HG03354 (cell line): ENCODE results near the gene UNC79.

Source experiments
- ATAC-seq: cut with Tn5 transposase; IDR thresholded peaks from one replicate; pipeline ENCODE4 v1.9.1; 2021; ENCODE audit warnings: mild to moderate bottlenecking; ENCODE audit not compliant: unreplicated experiment, poor library complexity, severe bottlenecking

The UNC79 gene

DNA sequence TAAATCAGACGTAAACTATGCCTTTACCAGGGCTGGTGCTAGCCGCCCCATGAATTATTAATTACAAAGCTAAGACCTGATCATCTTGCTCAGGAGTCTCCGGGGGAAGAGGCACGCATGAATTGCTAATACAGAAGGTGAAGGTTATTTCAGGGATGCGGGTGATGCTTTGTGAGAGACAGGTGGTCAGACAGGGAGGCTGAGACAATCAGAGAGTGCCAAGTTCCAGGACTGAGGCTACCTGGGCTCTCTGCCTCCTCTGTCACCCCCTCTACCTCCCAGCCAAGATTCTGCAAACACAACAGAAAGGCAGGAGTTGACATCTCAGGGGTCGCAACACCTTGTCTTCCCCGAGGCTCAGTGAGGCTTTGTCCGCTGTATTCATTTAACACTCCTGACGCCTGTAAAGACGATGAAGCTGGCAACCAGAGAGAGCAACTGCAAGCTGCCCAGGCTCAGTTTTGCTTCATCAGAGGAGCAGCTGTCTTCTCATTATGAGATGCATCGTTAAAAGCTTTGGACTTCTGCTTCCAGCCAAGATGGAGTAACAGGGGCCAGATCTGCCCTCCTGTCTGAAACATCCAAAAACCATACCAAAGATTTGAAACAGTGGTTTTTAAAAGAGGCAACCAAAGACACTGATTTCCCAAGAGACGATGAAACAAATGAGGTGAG lies 311.0 kb downstream of the UNC79 start:
- ATAC-seq: no peak

DNA sequence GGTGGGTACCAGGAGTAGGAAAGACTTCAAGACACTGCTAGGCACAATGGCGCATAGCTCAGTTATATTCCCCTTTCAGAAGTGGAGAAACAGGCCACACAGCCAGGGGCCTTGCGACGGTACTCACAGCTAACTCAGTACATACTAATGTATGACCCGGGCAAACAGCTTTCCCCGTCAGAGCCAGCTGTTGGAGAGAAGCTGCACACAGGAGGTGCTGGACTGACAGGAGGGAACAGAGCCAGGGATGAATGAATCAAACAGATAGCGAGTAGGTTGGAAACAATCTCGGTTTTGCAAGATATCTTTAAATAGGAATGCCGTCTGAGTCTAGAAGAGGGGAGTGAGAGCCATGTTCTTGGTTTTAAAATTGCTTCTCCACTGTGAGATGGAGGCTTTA lies 312.0 kb downstream of the UNC79 start:
- no peak for ATAC-seq

DNA sequence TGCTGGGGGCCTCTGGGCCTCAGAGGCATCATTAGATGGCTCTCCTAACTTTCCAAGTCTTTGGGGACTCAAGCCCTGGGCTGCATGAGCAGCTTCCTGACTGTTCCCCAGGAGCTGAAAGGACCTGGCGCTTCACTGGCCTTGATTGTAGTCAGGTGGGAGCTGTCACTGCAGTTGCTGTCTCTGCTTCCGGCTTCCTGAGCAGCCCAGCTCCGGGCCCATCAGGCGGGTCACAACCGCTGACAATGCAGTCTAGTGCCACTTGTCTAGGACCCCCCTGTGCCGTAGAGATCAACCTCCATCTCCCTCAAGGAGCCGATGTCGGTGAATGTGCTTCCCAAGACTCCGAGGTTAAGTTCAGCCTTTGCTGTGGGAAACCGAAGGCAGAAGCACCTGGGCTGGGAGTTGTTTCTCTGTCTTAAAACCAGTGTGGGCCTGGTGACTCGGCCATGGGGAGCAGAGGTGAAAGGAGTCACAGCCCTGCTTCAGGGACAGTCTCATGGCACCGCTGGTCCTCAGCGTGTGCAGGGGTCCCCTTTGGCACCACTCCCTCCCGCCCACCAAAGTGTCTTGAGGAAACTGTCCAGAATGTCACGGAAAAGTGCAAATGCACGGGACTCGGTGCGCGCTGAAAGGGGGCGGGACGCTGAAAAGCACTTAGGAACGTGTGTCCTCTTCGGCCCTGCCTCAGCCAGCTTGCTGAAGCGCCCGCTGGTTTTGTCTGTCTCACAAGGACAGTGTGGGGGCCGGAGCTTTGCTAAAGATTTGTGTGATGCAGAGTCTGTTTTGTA lies 312.7 kb downstream of the UNC79 start:
- ATAC-seq: no peak

DNA sequence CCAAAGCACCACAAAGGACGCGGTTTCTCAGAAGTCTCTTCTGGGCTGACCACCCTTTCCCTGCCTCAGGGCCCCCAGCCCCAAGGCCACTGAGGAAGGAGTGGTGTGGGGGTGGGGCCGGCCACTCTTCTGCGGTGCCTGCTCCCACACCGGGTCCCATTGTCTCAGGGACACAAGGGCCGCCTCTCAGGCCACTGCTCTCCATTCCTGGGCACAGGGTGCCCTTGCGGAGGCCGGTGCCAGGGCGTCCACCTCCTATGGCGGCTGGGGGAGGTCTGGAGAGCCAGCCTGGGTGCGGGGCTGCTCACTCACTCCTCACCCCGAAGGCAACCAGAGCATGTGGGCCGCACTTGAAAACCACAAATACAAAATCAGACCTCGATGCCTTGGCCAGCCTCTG lies 313.4 kb downstream of the UNC79 start:
- no peak for ATAC-seq

DNA sequence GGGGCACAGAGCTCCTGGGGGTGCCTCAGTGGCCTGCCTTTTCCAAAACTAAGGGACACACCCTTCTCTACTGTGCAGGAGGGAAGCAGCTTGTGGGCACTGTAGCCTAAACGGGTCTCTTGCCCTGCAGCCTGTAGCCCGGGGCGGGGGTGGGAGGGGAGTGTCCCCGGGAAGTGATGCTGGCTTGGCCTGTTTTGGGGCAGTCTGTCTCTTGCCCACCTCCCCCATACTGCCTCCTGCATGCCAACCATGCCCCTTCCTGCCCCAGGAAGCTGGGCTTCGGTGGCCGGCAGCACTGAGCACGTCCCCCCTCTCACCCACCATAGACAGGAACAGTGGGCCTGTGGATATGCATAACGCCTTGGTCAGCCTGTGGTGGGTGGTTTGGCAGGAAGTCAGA lies 314.1 kb downstream of the UNC79 start:
- ATAC-seq: no peak

DNA sequence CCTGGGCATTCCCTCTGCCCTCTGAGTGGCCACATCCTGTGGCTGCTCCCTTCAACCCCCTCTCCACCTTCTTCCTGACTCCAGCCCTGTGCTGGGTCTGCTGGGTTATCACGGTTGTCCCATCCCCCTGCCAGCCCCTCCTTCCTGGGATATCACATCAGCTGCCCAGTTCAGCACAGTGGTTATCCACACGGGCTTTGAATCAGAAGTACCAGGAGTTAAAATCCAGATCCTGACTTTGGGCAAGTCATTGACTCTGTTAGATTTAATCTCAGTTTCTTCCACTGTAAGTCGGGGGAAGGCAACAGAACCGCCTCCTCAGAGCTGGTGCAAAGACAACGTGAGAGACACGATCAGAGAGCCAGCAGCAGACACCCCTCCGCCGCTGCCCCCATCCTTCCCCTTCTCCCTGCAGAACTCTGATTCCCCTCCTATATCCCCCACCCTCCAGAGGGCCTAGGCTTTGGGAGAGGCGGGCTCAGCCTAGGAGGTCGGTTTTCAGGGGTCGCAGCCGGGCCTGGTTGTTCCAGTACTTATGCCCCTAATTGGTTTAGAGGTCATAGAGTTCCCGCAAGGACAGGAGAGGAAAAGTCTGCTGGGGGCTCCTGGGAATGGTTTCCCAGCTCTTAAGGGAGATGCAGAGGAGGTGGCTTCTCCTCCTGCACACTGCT lies 315.0 kb downstream of the UNC79 start:
- no peak for ATAC-seq

DNA sequence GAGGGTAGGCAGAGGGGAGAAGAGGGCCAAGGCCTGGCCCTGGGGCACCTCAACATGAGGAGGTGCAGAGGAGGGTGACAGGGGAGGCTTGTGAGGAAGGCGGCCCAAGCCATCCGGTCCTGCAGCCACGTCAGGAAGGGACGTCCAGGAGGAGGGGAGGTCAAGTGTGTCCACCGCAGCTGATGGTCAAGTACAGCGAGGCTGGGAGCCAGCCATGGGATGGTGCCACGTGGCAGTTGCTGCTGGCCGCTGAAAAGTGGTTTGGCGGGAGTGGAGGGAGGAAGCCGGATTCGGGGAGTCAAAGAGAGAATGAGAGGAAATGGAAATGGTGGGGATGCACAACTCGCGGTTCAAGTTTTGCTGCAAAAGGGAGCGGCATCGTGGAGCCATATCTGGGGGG lies 316.4 kb downstream of the UNC79 start:
- no peak for ATAC-seq

DNA sequence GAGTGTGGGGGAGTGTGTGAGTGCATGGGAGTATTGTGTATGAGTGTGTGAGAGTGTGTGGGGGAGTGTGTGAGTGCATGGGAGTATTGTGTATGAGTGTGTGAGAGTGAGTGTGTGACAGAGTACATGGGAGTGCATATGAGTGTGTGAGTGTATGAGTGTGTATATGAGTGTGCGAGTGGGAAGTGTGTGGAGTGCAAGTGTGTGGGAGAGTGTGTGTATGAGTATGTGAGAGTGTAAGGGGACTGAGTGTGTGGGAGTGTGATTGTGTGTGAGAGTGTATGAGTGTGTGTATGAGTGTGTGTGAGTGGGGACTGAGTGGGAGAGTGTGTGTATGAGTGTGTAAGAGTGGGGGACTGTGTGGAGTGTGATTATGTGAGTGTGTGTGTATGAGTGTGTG lies 316.8 kb downstream of the UNC79 start:
- no peak for ATAC-seq

DNA sequence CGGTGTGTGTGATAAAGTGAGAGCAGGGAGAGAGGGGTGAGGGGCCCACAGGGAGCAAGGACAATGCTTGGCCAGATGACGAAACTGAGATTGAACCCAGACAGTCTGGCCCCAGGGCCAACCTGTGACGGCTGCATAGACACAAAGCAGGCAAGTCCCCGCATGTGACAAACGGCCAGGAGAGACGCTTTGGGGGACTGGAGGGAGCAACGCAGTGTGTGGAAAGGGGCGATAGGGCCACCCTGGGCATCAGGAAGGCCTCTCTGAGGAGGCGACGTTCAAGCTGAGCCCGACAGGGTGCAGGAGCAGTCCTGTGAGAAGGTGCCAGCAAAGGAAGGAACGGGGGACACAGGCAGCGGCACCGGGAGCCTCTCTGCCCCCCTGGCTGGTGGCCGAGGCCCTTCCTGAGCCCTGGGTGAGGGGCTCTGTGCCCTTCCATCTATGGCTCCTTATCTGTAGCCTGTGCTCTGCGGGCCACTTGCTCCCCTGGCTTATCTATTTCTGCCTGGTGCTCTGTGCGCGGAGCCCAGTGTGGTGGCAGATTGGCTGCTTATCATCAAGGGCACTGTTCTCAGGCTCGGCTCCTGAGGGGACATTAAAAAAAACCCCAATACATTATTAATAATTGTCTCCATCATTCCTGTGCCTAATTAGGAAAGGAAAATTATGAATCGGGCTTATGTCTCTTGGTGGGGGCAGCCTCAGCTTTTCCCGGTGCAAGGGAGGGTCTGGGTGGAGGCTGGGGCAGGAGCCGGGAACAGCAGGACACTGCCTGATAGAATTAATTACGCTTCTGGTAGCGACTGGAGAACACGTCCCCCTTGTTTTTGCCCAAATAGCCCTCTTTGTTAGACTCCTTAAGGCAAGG lies 317.7 kb downstream of the UNC79 start:
- no peak for ATAC-seq

DNA sequence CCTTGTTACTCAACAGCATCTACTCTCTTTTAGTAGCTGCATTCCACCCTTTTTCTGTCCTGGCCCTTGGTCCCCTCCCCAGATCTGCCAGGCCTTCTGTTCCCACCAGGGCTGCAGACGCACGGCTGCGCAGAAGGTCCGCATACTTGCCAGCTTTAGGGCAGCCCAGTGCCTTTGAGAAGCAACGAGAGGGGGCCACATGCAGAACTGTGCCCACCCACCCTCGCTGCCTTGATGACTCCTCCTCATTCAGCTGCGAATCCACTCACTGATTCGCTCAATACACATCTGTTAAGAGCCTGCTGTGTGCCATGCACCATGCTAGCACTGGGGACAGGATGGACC lies 318.3 kb downstream of the UNC79 start:
- ATAC-seq: no peak

DNA sequence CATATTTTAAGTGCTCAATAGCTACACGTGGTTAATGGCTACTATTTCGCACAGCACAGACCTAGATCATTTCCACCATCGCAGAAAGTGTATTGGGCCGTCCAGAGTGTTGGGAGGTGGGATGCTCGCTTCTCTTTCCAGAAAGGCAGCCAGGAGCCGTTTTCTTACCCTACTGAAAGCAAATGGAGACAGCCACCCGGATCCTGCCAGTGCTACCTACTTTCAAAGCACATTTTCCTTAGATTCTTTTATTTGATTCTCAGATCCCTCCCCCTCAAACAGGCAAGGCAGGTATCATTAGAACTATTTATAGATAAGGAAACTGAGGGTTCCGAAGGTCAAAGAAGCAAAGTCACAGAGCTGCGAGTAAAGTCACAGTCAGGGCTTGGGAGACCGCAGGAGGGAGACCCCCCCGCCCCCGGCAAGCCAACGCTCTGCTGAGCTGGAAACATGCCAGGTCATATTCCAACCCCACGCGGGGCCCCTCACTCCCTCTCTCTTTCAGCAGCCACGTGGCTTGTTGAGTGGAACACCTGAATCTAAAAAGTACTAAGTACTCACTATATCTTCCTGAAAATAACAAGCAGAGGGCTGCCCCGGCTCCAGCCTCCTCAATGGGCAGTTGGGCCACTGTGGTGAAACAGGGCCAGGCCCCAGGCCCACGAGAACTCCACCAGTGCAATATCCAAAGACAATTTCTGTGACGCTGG lies 321.4 kb downstream of the UNC79 start:
- no peak for ATAC-seq

DNA sequence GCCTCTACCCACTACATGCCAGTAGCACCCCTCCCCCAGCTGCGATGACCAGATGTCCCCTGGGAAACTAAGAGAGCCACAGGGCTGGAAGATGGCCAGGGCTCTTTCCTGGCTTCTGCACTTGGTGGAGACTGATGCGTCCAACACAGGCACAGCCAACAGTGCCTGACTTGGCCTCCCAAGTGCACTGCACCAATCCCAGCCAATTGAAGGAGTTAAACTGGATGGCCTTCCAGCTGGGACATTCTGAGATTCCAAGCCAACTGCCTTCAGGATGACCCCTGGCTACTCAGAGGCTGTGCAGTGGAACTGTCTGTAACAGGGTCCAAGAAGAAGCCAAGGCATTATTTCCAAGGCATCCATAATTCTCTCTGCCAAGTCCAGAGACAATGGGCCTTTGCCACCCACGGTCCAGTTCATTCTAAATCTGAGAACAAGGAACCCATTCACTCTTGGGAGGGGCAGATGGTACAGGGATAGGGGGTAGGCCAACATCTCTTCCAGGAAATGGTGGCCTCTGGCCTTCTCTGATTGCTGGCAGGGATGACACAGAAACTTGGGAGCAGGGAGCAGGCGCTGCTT lies 322.3 kb downstream of the UNC79 start:
- no peak for ATAC-seq

DNA sequence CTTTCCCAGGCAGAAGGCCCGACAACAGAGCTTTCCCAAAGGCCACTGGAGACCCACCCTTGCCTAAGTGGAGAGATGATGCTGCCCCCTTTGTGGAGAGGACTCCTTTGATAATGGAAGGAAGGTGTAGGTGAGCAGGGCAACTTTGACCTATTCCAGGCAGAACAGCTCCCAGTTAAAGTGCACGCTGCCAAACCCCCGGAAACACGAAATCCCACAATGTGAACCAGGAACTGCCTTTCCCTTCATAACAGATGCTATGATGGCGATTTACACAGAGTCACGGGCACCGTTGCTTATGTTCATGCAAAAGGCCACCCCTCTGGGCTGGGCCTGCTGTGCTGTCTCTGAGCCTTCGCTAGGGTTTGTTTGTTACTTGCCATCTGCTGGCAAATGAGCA lies 322.9 kb downstream of the UNC79 start:
- no peak for ATAC-seq

DNA sequence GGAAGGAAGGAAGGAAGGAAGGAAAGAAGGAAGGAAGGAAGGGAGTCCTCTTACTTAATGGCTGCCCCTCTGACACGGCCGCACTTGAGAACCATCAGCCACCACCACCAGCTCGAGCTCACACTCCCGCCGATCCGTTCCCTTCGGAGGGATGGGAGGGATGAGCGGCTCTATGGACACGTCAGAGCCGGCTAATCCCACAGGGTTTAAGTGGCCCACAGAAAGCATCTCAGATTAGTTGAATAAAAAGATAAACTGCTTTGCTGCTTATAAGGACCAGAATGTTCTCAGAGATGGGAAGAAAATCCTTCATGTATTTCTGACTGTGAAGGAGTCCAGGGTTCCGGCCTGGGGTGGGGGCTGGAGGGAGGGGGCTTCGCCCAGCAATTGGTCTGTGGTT lies 326.5 kb downstream of the UNC79 start:
- no peak for ATAC-seq
